Measurements from ENCODE around the gene ATP10A.

DNA sequence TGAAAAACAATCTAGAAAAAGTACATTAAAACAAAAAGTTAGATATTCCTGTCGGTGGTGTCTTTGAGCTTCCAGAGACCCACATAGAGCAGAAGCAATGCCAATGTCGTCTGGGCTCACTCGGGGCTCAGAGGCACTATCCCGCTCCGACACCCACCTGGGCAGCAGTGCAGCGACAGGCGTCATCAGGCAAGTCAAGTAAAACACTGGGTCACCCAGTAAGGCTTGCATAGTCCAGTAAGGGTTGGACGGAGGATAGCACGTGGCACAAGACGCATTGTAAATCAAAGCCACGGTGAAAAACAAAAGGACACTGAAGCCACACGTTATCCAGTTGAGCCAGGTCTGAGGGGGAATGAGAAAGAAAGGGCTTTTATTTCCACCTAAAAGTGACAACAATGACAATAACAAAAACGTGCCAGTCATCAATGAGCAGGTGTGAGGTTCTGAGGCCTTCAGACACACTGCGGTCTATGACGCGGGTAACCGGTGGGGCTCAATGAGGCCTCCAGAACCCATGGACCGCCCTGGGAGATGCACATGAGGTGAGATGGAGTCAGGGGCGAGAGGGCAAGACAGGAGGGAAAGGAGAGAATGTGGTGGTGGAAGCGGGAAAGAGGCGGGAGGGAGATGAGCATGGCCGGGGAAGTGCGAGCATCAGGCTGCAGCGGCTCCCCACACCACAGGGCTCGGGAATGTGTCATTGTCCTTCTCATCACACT lies 183.0 kb downstream of the ATP10A start:
- TF ChIP-seq POLR2A (IDR thresholded peaks at IDR 0.05), result no peak
- TF ChIP-seq, protein P1, sequence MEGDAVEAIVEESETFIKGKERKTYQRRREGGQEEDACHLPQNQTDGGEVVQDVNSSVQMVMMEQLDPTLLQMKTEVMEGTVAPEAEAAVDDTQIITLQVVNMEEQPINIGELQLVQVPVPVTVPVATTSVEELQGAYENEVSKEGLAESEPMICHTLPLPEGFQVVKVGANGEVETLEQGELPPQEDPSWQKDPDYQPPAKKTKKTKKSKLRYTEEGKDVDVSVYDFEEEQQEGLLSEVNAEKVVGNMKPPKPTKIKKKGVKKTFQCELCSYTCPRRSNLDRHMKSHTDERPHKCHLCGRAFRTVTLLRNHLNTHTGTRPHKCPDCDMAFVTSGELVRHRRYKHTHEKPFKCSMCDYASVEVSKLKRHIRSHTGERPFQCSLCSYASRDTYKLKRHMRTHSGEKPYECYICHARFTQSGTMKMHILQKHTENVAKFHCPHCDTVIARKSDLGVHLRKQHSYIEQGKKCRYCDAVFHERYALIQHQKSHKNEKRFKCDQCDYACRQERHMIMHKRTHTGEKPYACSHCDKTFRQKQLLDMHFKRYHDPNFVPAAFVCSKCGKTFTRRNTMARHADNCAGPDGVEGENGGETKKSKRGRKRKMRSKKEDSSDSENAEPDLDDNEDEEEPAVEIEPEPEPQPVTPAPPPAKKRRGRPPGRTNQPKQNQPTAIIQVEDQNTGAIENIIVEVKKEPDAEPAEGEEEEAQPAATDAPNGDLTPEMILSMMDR (IDR thresholded peaks at IDR 0.05), result no peak

Data from heart left ventricle (tissue), 13 donors.